ENCODE data around the gene RER1. TPM values are rescaled to one million over a fixed set of nuclear protein-coding genes. Genes with fewer than 3 reads are reported as not detected.

The RER1 gene
- total RNA-seq, 2 donors from 2014 or later: 38.8 to 47.2 TPM

GRCh38 chr1:2381741-2382620, 9.7 kb upstream of the RER1 start:
- no peaks in the 10 kb centered on the region for H3K36me3 ChIP-seq
- H3K27ac ChIP-seq: no peak overlapping the region
- peak; percentile 87 for DNase-seq (ENCODE audit: low spot score)
- peaks cover 0 to 14% of the 10 kb centered on the region in 2 donors for H3K4me1 ChIP-seq
- H3K9me3 ChIP-seq: no peaks in the 10 kb centered on the region
- H3K27me3 ChIP-seq: no peaks in the 10 kb centered on the region
- H3K4me3 ChIP-seq: no peak overlapping the region
- TF ChIP-seq CTCF (IDR thresholded peaks at IDR 0.05): peak; percentile 78 to 97

- no peaks in the 10 kb centered on the region for H3K36me3 ChIP-seq
Observed at GRCh38 chr1:2382621-2383361, 8.8 kb upstream of the RER1 start.

GRCh38 chr1:2383576-2383975, 8.1 kb upstream of the RER1 start:
- no peak for DNase-seq (ENCODE audit: low spot score)
- Histone ChIP-seq H3K27ac (no peak overlapping the region), H3K4me1 (peaks cover 0 to 14% of the 10 kb centered on the region in 2 donors), H3K9me3 (no peaks in the 10 kb centered on the region), H3K4me3 (no peak overlapping the region), H3K27me3 (no peaks in the 10 kb centered on the region), H3K36me3 (no peaks in the 10 kb centered on the region)
- no peak for TF ChIP-seq CTCF (IDR thresholded peaks at IDR 0.05)

More at GRCh38 chr1:2382621-2383361, 8.8 kb upstream of the RER1 start:
- peaks cover 0 to 14% of the 10 kb centered on the region in 2 donors for H3K4me1 ChIP-seq
- no peaks in the 10 kb centered on the region for H3K9me3 ChIP-seq
- H3K4me3 ChIP-seq: no peak overlapping the region
- peak; percentile 4 to 36 for TF ChIP-seq CTCF (IDR thresholded peaks at IDR 0.05)
- no peaks in the 10 kb centered on the region for H3K27me3 ChIP-seq
- no peak for DNase-seq (ENCODE audit: low spot score)
- no peak overlapping the region for H3K27ac ChIP-seq

GRCh38 chr1:2384130-2384860, 7.3 kb upstream of the RER1 start:
- Histone ChIP-seq H3K36me3 (no peaks in the 10 kb centered on the region), H3K27ac (no peak overlapping the region), H3K4me3 (no peak overlapping the region), H3K9me3 (no peaks in the 10 kb centered on the region), H3K27me3 (no peaks in the 10 kb centered on the region), H3K4me1 (peaks cover 0 to 14% of the 10 kb centered on the region in 2 donors)
- no peak for DNase-seq (ENCODE audit: low spot score)
- no peak for TF ChIP-seq CTCF (IDR thresholded peaks at IDR 0.05)

GRCh38 chr1:2384941-2385481, 6.6 kb upstream of the RER1 start:
- TF ChIP-seq CTCF (IDR thresholded peaks at IDR 0.05): no peak
- H3K27me3 ChIP-seq: no peaks in the 10 kb centered on the region
- H3K36me3 ChIP-seq: no peaks in the 10 kb centered on the region
- H3K27ac ChIP-seq: no peak overlapping the region
- H3K4me3 ChIP-seq: no peak overlapping the region
- DNase-seq (ENCODE audit: low spot score): no peak
- H3K9me3 ChIP-seq: no peaks in the 10 kb centered on the region
- peaks cover 0 to 14% of the 10 kb centered on the region in 2 donors for H3K4me1 ChIP-seq
